ENCODE measurements around the gene FGF11.

The FGF11 gene

DNA sequence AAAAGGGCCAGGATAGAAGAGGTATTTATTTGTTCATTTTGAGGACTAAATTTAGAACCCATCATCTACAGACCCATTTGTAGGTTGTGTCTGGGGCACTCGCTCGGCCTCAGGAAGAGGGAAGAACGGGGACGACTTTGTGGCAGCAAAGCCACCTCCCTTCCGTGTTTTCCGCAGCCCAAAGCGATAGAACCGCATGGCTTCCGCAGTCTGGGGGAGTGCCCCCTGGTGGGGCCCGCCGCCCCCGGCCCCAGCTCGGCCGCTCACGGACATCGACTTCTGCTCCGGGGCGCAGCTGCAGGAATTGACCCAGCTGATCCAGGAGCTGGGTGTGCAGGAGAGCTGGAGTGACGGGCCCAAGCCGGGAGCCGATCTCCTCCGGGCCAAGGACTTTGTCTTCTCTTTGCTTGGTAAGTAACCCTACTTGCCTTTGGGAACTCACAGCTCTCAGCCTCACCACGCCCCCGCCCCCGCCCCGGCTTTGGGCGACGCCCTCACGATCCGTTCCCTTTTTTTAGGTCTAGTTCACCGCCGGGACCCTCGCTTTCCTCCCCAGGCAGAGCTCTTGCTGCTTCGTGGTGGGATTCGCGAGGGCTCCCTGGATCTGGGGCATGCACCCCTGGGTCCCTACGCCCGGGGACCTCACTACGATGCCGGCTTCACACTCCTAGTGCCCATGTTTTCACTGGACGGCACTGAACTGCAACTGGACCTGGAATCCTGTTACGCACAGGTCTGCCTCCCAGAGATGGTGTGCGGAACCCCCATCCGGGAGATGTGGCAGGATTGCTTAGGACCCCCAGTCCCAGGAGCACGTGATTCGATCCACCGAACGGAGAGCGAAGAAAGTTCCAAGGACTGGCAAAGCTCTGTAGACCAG is 3.4 kb upstream of the FGF11 start:
- no peak for DNase-seq

DNA sequence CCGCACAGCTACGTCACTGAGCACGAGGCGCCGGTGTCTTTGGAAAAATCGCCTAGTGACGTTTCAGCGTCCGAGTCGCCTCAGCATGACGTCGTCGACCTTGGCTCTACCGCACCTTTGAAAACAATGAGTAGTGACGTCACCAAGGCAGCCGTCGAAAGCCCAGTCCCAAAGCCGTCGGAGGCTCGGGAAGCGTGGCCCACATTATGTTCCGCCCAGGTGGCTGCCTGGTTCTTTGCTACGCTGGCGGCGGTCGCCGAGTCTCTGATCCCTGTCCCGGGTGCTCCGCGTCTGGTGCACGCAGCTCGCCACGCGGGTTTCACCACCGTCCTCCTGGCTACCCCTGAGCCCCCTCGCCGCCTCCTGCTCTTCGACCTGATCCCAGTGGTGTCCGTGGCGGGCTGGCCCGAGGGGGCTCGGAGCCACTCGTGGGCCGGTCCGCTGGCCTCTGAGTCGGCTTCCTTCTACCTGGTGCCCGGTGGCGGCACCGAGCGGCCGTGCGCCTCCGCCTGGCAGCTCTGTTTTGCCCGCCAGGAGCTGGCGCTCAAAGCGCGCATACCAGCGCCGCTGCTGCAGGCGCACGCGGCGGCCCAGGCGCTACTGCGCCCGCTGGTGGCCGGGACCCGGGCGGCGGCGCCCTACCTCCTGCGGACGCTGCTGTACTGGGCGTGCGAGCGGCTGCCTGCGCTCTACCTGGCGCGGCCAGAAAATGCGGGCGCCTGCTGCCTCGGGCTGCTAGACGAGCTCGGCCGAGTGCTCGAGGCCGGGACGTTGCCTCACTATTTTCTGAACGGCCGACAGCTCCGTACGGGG is 2.5 kb upstream of the FGF11 start:
- DNase-seq = peak; percentile 78

DNA sequence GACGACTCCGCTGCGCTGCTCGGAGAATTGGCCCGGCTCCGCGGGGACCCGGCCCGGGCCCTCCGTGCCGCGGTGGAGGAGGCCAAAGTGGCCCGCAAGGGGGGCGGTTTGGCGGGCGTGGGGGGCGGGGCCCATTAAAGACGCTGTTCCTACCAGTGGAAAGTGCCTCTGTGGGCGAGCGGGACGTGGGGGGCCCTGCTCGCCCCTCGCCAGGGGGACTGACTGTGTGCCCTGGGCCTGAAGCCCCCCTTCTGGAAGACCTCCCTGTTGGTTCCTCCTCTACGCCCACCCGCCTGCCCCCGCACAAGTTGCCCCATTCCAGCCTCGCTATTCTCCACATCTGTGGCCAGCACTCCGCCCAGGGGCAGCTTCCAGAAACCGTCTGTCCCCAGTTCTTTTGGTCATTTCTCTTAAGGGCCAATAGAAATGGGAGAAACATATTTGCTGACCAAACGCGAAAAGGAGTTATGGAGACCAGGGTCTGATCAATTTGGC is 1.9 kb upstream of the FGF11 start:
- no peak for DNase-seq

DNA sequence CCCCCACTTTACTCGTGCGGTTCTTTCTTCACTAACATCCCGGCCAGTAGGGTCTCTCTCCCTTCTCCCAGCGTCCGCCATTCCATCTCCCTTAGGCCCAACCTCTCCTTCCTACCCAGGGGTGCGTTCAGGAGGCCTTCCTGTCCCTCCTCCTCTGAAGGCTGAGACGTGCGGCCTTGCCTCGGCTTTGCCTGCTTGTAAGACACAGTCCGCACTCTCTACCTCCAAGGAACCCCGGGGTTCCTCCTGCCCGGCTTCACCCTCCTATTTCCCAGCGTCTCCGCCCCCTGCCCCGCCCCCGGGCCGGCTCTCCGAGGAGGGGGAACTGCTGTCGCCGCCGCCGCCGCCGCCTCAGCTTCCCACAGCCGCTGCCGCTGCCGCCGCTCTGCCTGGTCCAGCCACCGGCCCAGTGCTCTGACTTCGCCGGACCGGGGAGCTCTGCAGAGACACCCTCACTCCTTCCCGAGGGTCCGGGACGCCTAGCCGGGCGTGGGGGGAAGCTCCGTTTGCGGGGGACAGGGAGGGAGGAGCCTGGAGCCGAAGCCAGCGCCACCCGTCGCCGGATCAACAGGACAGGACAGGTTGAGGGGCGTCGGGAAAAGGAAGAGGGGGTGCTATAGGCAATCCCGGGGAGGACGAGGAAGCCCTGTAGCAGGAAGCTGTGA is 1.2 kb upstream of the FGF11 start:
- no peak for DNase-seq

DNA sequence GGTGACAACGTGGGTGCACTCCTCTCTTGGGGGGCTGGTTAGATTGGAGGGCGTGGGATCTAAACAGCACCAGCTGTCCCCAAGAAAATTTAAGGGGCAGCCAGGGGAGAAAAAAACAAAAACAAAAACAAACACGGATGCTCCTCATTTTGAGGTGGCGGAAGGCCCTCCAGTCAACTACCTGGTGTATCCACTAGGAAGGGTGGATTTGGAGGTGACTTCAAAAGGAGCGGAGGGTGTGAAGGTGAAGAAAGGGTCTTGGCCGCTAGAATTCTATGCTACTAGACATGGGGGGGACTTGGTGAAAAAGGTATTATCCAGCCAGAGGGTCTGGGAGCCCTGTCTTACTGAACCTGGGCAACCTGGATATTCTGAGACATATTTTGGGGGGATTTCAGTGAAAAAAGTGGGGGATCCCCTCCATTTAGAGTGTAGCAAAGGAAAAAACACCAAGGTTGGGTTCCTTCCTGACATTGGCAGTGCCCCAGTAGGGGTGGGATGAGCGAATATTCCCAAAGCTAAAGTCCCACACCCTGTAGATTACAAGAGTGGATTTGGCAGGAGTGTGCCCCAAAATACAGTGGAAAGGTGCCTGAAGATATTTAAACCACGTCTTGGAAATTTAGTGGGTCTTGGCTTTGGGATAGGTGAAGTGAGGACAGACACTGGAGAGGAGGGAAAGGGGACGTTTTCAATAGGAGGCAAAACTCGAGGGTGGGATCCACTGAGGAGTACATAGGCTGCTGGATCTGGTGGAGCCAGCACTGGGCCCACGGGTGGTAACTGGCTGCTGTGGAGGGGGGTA is 454 bp upstream of the FGF11 start:
- DNase-seq = no peak

DNA sequence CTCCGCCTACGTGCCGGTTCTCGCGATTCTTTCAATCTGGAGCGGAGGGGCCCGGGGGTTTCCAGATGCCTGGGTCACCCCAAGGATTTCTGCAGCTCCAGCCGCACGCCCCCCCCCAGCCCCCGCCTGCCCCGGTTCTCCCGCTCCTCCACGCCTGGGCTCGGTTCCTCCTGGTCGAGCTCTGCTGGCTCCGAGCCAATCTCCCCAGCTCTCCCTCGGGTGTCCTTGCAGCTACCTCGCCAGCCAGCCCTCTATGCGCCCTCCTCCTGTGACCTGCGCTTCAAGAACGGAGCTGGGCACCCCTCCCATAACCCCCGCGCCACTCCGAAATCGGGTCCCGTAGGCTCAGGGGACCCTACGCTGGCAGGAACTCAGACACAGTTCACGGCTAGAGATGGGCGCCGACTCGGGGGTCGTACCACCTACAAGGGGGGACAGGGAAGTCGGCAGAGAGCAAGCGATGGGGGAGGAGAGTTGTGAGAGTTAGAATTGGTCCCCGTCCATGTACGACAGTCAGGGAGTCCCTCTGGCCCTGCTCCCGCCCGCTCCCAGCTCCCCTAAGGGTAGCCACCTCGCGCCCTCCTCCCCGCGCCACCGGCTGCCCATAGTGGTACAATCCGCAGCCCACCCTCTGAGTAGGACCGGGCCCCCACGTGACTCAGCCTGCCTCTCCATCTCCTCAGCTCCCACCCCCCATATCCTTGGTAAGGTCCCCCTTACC is 961 bp downstream of the FGF11 start:
- peak; percentile 42 for DNase-seq

DNA sequence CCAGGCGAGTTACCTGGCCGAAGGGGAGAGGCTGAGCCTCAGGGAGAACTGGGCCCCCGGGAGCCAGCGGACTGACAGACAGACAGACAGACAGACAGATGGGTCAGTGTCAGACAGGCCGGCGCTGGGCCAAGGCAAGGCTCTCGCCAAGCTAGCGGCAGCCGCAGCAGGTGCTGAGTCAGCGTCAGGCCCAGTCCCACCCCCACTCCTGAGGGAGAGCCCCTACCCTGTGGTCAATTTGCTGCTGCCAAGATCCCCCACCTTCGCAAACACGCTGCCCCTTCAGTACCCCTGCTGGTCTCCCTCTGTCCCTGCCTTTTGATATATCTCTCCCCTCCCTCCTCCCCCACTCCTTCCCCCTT is 1.5 kb downstream of the FGF11 start:
- no peak for DNase-seq

DNA sequence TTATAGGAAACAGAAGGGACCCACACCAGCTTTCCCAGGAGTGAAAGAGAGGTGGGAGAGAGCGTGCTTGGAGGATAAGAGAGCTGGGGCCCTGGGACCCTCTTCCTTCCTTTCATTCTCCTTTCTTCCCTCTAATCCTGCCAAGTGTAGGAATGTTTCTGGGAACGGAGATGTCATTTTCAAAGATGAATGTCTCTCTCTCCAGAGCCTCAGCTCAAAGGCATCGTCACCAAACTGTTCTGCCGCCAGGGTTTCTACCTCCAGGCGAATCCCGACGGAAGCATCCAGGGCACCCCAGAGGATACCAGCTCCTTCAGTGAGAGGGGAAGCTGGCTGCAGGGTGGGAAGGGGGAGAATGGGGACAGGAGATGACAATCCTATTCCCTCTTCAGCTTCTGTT is 2.0 kb downstream of the FGF11 start:
- DNase-seq = no peak

DNA sequence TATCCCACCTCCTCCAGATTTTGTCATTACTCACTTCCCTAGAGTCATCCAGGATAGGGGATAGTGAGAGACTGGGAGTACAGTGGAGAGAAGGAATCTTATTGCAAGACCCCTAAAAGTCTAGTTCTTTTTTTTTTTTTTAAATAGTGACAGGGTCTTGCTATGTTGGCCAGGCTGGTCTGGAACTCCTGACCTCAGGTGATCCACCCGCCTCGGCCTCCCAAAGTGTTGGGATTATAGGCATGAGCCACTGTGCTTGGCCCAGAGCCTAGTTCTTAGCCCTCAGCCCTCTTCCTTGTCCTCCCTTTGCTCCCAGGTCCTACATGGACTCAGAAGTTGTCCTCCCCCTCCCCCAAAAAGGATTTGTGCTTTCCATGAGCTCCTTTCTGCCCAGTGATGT is 2.8 kb downstream of the FGF11 start:
- no peak for DNase-seq

DNA sequence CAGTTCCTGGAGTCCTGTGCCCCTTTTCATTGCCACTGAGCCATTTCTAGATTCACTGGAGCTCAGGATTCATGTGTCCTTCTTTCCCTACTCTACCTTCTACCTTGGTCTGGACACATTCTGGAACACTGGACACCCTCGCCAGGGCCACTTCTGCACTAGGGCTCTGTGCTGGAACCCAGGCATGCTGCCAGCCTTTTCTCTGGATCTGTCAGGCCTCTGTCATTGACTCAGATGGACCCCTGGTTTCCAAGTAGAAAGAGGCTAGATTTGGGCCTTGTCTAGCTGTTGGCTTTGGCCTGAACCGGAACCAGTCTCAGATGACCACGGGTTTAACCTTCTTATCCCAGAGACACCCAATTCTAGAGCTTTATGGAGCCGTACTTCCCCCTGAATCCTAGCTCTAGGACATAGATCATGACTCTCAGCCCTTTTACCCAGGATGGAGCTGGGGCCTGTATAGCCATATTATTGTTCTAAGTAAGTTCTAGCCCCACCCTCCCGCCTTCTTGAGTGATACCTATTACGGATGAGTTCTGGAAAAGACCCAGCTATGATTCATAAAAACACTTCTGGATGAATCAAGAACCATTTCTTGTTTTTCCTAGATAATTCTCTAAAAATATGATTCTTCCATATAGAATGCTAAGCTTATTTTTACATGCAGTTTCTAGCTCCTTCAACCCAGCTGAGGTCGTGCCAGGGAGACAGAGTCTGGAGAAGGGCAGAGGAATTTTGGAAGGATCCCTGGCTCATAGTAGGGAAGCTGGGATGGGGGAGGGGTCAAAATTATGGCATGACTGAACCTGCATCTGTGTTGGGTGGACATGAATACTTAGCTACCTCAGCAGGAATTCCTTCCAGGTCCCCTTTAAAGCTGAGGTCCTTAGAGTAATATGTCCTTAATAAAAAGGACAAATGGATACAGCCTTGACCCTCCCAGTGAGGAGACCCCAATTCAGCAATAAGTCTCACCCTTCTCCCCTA is 4.5 kb downstream of the FGF11 start:
- DNase-seq = no peak

DNA sequence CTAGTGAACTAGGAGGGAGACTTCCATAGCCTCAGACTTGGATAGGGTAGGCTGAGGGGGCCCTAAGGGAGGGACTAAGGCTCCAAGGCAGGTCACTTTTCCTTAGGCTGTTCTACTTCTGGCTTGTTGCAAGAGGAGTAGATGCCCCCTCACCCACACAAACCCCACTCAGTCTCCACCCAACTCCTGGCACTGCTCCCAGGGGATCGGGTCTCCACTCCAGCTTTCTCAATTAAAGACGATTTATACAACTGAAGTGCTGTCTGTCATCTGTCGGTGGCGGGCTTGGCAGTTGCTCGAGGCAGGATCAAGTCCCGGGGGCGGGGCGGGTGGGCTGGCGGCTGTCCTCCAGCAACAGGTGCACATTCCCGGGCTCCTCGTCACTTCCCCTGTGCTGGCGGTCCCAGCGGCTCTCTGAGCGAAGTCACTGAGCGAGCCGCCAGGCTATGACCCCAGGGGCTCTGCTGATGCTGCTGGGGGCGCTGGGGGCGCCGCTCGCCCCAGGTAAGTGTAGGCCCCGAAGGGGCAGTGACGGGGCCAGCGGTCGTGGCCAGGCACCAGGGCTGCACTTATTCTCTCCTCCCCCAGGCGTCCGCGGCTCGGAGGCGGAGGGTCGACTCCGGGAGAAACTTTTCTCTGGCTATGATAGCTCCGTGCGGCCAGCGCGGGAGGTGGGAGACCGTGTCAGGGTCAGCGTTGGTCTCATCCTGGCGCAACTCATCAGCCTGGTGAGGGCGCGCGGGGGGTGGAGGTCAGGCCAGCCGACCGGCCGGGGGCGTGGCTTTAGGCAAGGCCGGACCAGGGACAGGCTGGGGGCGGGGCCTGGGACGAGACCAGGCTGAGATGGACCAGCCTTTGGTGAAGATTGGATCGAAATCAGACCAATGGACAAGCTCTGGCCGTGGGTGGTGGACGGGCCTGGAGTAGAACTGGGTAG is 5.6 kb downstream of the FGF11 start, which contains the start of gene CHRNB1:
TSS of gene CHRNB1 (plus strand) at position 380 of the 937 bp plus-strand sequence. CDS start at position 447, 67 bp downstream.
- DNase-seq = peak; percentile 54

DNA sequence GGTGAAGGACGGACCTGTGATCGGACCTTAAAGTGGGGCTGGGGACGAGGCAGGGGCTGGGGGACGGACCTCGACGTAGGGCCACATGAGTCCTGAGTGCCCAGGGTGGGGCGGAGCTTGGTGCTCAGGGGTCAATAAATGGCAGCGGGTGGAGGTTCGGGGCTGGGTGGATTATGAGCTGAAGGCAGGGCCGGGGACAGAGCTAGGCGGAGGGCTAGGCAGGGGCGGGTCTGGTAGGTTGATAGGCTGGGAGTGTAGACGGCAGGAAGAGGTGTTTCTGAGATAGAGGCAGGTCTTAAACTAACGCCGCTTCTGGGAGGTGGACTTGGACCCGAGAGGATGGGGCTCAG is 6.3 kb downstream of the FGF11 start:
- no peak for DNase-seq

DNA sequence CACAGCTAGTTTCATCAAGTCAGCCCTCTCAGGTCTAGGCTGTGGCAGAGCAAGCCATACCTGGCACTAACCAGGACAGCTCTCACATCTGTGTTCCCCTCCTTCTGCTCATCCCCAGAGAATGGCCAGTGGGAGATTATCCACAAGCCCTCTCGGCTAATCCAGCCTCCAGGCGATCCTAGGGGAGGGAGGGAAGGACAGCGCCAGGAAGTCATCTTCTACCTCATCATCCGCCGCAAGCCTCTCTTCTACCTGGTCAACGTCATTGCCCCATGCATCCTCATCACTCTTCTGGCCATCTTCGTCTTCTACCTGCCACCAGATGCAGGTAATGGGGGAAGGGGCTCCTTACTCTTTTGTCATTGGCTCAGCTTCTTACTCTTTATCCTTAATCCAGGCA is 9.1 kb downstream of the FGF11 start:
- DNase-seq = no peak

DNA sequence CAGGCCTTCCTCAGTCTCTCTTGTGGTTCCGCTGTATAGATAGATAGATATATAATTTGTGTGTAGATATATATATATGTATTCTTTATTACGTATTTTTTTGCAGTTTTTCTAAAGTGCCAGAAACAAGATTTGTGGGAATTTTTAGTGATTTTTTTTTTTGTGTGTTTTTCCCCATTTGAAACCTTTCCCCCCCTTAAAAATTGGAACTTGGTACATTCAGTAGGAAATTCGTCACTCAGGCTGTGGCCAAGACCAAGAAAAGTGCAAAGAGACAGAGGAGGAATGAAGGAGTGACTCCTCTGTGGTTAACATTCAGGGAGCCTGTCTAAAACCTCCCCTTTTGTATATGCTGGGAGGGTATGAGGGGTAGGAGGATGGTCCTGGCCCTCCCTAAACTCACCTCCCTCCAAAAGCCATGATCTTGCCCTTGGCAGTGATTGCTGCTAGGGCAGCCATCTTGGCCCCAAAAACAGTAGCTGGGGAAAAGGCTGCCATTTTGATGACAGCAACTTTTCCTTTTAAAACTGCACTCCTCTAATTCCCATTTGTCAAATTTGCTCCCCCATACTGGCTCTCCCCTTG is 20.7 kb downstream of the FGF11 start:
- no peak for DNase-seq

DNA sequence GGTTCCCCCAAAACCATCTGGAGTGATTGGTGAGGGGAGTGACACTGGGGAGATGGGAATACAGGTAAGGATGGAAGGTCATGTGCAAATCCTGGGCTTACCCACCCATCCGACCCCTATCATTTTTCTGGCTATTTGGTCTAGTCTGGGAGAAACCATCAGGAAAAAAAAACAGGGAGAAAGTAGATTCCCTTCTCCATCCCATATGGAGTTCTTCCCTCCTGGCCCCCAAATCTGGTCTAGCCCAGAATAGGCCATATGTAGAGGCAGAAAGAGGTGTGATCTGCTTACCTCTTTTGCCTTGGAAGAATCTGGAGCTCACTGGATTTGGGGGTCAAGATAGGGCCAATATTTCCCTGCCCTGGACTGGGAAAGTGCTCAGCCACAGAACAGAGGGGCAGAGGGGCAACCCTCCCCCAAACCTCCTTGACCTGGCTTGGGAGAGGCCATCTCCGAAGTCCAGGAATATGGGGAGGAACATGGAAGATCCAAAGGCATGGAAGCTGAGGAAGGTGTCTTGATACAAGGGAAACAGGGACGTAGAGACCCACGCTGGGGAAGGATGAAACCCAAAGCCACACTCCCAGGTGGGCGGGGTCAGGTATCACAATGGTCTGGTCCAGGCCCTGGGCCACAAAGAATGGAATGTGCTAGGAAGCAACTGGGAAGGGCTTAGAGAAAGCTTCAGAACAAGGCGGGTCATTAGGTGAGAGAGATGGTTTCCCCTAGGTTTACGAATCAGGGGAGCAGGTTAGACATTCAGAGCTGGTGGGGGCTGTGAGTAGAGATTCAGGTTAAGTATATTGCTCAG is 21.7 kb downstream of the FGF11 start:
- DNase-seq = no peak

DNA sequence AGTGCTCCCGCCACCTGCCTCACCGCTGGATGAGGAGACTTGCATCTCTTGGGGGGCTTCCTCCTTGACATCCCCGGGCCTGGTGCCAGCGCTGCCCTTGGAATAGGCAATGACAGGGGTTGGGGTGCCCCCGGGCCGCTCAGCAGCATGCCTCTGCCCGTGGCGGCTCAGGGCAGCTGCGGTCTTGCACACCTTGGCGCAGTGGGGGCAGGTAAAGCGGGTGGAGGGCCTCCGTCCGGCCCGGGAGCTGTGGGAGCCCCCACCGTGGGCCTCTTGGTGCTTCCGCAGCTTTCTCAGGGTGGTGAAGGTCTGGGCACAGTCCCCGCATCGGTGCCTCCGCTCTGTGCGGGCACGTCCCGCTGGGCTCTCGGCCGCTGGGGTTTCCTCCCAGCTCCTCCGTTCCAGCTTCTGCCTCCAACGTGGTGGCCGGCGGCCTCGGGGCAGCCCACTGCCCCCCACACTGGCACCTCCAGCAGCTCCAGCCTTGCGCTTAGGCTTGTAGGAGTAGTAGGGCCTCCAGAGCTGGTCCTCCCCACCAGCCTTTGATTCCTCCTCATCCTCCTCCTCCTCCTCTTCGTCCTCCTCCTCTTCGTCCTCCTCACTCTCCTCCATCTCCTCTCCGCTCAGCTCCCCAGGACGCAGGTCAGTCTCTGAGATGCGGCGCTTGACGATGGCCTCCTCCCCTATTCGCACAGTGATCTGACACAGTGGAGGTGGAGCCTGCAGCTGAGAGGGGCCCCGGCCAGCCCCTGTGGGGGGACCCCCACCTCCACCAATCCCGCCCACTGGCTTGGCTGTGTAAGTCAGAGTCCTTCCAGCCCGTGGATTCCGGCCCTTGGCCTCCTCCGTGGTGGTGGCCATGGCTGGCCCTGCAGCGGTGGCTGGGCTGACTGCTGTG is 23.4 kb downstream of the FGF11 start:
- DNase-seq = no peak

DNA sequence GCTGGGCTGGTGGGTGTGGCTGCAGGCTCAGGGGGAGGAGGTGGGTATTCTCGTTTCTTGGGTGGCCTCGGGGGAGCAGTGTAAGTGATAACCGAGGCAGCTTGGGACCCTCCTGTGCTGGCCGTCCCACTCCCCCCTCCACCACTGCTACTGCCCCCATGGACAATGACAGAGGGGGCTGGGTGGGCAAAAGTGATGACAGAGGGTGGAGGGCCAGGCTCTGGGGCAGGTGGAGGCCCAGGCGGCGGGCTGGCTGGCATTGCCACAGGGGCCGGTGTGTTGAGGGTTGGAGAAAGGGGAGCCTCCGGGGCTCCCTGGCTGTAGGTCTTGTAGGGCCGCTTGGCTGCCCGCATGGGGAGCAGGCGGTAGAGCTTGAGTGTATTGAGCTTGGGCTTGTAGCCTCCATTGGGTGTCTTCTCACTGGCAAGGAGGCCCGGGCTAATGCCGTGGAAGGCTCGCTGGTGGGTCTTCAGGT is 24.1 kb downstream of the FGF11 start:
- DNase-seq = no peak
